Occipital lobe (tissue), 2 donors: ENCODE measurements around the gene GALNT7. TPM values are rescaled to one million over a fixed set of nuclear protein-coding genes. Genes with fewer than 3 reads are reported as not detected.

Experiments used
- DNase-seq: peaks from one replicate; lab custom pipeline; 2025; lab: John Stamatoyannopoulos, UW
- total RNA-seq: library from RNA; depleted of rRNA; stranded (reverse); fragments of >200 nt; gene quantifications from one replicate; pipeline ENCODE4 v1.2.3, GENCODE V29; 2014

Gene GALNT7
- total RNA-seq, 1 donor from 2014 or later, result 17.8 TPM

DNA sequence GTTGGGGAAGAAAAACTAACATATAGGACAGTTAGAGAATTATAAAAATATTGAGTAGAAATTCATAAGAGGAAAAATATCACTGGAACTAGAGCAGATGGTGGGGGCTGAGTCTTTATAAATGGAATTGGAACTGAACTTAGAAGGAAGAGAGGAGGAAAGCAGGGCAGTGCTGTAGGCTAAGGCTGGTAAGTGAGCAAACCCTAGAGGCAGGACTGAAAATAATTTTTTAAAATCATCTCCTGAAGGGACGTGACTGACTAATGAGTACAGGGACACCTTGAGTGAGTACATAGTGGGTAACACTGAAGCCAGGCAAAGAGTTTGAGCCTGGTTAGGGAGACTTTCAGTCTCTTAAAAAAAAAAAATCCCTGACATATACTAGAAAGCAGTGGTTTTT, 63.3 kb downstream of the GALNT7 start:
- no peak for DNase-seq

DNA sequence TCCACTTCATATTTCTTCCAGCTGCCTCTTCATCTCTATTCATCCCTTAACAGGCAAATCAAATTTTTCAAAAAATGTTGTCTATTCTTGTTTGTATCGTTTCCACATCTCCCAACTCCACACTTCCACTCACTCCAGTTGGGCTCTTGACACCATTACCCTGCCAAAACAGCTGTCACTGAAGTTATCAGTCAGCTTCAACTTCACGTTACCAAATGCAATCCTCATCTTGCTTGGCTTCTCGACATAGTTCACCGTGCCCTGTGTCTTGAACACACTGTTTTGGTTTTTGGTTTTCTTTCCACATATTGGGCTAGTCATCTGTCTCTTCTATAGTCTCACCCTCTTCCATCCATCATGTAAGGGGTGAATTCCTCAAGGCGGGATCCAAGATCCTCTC, 65.2 kb downstream of the GALNT7 start:
- no peak for DNase-seq

DNA sequence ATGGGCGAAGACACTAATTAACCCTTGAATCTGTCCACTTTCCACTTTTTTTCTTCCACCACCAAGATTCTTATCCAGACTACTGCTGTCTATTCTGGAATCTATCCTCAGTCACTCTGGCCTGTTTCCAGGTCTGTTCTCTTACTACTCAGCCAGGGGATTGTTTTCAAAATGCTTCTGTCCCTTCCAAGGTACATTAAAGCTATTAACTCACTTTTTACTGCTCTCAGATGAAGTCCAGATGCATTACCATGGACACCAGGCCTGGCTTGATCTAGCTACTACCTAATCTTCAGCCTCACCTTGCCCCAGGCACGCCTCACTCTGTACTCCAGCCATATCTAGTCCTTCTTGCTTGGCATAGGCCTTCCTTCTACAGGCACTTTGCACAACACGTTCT, 66.4 kb downstream of the GALNT7 start:
- DNase-seq, result no peak

DNA sequence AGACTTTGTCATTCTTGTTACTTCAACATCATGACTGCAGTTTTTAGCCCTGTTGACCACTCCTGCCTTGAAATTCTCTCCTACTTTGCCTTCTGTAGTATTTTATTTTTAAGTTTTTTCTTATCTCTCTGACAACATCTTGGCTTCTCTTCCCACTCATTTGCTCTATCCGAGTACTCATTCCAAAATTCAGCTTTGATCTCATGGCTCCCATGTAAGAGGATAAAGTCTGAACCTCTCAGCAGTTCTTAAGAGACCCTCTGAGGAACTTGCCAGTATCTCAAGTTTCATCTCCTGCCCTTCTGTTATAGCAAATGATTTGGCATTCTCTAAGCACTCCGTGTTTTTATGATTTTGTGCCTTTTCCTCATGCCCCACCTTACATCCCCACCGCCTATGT, 67.7 kb downstream of the GALNT7 start:
- DNase-seq, result no peak

DNA sequence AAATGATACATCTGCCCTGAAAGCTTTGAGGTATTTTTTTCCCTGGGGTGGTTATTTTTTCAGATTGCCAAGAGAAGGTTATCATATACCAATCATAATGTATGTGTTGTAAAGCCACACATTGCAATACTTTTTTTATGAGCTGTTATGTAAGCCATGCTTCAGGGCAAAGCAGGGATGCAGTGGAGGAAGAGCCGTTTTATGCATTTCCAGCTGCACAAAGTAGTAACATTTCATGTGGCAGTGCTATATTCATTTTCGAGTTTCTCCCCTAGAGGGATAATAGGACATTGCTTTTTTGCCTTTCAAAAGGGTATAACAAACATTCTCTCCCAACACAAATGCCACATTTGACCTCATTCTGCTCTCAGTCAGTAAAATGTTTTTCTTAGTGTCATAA, 68.5 kb downstream of the GALNT7 start:
- DNase-seq, result no peak

DNA sequence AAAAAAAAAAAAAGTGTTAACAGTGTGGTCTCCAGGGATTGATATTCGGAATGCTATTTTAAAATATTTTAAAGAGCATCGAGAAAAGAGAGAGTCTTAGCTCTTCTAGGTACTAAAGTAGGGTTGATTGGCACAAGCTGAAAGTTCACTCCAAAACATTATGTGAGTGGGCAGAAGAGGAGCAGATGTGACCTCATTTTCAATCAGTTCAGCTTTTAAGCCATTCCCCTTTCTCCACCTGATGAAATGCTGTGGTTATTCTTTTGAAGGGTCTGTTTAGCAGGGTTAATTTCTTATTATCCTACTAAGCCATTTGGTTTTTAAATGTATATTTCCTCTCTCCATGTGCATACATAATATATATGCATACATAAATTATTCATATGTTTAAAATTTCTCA, 69.2 kb downstream of the GALNT7 start:
- DNase-seq, result no peak

DNA sequence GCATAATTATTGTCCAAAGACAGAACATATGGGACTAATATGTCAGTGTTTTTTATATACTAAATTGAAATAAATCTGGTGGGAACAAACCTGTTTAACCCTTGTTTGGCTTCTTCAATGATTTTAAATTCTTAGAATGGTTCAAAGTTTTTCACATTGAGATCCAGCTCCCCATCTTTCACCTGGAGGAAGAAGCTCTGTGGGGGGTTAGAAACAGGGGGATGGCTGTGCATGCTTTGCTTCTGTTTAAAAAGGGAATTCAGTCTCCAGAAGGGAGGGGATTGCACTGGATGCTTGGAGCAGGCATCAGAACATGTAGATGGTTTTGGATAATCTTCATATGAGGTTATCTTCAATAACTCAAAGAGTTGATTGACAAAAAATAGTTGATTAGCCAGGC, 72.1 kb downstream of the GALNT7 start:
- no peak for DNase-seq

DNA sequence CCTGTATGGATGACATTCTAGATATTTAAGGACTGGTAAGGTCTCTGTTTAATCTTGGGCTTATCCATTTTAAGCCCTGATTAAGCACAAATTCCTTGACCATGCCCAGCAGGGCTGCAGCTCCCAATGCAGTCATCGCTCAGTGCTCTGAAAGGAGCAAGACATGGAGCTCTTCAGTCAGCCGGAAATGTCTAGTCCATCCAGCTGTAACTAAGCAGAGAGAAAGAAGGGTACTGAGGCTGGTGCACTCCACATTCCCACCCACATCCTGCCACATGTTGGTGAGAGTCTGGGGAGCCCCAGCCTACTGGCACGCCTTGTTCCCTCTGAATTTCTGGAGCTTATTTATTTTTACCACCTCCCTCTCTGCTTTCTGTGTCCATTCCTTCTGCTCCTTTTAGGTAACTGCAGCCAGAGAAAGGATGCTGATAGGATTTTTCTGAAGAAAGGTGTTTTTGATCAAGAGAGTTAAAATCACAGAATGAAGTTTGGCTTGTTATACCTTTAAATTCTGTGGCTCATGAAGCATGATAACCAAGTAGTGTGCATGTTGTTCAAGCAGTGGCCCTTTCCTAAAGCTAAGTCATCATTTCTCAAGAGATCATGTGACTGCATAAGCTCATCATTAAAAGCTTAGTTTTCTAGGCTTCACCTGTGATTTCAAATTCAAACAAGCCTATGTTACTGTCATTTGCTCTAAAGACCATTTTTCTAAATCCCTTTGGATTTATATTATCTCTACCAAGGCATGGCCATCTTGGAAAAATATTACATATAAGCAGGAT, 74.0 kb downstream of the GALNT7 start:
- DNase-seq, result no peak

DNA sequence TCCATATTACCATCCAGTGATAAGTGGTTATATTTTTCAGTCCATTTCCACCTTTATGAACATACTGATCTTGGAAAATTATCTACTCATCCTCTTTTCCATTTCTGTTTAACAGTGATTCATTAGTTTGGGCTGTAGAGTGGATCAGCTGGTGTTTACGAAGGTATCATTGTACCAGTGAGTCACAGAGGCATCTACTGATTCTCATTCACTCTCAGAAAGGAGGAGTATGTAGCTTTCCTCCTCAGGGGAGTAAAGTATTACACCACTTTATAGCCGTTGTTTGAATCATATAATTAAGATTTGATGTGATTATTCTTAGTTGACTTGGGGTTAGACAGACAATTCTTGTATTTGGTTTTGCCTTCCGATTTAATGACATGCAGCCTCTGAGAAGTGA, 74.7 kb downstream of the GALNT7 start:
- DNase-seq, result no peak

DNA sequence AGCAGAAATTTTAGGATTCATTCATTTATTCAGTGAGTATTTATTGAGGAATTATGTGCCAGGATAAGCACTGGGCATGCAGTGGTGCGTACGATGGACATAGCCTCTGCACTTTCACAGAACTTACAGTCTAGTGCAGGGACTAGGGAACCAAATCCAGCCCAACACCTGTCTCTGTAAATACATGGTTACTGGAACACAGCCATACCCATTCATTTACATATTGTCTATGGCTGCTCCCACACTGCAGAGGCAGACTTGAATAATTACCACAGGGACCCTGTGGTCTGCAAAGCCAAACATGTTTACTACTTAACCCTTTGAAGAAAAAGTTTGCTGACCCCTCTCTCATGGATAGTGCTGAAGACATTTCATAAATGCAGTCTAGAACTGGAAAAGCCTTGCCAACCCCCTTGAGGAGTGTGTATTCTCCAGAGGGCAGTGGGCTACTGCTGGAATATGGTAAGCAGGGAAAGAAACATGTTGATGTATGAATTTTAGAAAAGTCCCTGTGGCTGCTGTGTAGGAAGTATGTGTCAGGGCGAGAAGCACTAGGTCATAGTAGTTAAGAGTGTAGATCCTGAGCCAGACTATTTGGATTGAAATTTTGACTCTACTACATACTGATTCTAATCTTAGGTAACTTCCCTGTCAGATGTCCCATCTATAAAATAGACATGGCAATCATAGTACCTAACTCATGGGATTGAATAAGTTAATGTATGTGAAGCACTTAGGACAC, 75.5 kb downstream of the GALNT7 start:
- no peak for DNase-seq

DNA sequence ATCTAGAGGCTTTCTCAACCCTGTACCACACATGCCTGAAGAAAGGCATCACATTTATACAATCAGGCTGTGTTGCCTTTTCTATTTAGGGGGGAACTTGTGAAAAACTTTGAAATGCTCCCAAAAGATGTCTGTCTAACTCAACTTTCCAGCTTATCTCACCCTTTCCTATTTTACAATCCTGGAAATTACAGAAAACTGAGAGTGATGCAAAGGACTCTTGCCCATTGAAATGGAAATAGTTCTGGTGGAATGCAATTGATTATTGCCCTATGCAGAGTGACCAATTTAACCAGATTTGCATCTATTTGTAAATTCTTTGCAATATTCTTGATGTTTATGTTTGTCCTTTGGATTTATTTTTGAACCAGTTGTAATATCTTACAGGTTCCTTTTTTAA, 77.3 kb downstream of the GALNT7 start:
- no peak for DNase-seq

DNA sequence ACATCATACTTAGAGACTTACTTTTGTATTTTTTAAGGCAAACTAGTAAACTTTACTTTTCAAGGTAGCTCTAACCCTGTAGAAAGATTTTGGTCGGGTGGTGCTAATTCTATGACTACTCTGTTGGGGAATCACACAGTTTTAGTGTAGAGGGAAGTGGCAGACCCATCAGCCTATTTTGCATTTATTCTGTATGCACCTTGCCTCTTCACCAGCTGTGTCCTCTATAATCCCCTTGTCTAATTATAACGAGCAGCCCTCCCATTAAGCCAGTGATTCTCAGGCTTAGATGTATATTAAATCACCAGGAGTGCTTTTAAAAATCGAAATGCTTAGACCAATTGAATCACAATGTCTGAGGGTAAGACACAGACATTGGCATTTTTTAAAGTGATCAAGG, 78.1 kb downstream of the GALNT7 start:
- DNase-seq, result no peak

DNA sequence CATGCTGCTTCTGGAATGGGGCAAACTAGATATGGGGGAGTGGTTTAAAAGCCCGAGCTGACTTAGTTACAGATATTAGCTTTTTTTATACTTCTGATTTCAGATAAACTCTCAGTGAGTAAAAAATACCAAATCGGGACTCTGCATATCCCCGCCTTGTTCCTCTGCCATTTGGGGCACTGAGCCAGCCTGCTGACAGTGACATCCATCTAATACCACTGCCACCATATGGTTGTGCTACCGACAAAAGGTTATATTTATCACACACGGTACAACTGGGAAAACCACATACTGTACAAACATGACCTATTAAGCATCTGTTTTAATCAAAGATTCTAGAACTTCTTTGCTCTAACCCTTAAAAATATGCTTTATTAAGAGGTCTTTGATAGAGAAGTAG, 78.7 kb downstream of the GALNT7 start:
- DNase-seq, result no peak

DNA sequence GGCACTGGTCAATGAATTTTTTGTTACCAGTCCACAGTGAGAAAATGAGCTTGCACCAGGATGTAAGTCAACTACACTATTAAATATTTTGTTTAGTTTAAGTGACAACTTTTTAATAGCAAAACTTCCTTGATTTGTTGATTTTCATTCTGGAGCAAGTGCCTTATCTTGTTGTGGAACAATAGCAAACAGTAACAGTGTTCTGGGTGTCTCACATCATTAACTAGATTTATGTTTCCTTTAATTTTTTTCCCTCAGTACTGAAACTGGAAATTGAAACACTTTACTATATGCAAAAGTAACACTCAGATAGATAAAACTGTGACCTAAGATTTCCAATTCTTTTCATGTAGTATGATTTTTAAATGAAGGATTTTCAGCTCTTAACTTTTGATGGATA, 80.1 kb downstream of the GALNT7 start:
- no peak for DNase-seq

DNA sequence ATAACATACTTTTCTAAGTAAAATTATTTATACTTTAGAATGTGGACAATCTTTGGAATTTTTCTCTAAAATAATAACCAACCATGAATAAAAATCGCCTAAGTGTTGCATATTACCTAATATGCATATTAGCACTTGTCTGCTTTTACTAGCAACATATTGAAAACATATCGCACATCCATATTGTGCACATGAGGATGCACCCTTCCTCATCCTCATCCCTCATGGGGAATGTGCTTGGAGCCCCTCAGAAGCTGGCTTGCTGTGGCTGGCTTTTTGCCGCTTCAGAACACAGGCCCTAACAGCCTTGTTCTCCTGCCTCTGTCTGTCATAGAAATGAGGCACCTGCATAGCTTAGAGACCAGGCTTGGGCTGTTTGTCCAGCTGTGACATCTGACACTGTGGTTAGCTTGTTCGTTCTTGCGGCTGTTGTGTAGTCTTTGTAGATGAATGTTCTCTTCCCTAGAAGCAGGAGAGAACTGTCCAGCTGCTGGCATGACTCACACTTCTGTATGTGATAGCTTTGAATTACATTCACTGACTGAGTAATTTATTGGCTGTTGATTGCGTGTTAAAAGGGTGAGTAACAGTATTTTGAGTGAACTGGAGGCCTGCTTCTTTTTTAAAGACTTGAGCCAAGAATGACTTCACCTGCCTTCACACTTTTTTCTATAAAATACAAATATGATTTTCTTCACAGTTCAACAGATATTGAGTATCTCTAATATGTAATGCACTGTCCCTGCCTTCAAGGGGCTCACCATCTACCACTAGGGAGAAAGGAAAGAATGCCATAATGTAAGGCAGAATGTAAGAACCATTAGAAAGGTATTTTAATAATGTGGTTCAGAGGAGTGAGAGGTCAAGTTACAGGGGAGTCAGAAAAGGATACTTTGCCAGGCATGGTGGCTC, 83.7 kb downstream of the GALNT7 start:
- DNase-seq, result peak; percentile 53

DNA sequence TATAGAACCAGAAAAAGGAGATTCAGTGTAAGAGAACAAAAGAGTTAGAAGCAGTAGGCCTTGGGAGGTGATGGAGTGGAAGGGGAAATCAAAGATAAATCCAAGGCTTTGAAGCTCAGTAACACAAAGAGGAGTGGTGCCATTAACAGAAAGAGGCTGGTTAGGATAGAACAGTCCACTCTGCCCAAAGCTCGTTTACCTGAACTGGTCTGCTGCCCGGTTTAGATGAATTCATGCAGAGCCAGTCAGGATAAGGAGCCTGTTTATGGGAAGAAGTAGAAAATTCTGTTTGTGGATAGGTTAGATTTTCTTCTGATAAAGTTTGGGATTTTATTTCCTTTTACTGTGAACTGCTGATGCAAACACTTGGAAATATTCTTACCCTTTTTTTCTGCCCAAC, 85.0 kb downstream of the GALNT7 start:
- no peak for DNase-seq

DNA sequence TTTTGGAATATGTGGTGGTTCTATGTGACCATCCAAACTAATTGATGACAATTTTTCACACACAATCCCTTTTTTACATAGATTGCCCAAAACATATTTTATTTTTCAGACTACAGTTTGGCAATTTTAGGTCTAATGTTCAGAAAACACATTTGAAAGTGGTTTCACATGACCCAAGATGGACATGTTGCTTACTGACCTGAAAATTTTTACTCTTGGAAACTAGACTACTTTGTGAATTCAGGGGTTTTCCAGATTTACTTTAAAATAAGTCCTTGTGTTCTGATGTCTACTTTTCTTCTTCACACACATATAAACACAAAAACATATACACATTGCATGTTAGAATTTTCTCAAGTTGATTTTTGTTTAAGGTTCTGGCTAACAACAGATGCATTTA, 86.0 kb downstream of the GALNT7 start:
- DNase-seq, result no peak

DNA sequence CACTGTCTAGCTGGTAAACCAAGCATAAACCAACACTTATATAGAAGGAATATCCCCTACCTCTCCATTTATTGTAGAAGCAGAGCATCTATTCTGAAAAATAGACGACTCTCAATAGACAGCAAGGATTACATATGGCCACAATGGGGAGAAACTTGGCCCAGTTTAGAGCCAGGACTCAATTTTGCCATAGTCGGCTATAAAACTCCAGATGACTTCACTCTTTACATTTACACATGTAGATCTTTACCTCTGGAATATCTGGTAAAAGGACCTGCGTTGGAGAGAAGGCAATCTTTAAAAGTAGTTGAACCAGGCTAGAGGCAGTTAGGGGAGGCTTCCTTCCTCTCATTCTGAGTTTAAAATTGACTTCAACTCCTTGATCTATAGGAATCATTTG, 88.2 kb downstream of the GALNT7 start:
- DNase-seq, result no peak

DNA sequence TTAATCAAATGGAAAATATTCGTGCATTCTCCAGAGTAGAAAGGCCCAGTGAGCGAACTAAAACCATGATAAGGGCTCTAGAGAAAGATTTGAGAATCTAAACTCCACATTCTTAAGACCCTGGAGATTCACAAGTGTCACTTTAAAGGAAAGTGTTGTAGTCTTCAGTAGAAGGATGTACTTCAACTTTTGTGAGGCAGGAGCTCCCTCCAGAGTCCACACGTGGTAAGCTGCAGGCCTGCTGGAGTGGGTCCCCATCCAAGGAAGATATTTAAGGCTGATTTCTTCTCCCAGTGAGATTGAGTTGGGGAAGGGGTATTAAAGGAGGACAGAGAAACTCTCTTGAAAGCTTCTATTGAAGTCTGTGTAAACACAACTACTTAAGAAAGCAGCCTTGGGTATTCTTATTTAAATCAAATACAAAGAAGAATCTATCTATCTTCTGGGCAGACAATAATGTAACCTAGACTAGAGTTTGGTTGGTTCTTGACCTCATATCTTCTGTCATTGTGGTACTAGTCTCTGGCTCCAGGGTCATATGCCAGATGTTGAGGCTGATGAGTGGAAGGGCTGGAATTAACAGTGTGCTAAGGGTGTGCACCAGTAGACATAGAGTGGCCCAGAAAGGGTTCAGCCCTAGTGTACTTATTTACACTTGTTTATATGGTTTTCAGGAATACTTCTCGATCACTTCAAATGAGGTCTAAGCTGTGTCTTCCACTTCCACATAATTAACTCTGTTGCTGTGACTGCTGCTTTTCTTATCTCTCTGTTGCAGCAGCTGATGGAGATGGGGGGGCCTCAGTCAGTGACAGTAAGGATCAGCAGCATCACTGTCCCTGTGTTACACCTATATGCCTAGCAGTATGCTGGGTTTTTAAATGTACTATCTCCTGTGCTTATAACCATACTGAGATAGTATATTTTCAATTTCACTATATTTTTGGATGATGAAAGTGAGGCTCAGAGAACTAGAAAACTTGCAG, 89.4 kb downstream of the GALNT7 start:
- DNase-seq, result peak; percentile 47

DNA sequence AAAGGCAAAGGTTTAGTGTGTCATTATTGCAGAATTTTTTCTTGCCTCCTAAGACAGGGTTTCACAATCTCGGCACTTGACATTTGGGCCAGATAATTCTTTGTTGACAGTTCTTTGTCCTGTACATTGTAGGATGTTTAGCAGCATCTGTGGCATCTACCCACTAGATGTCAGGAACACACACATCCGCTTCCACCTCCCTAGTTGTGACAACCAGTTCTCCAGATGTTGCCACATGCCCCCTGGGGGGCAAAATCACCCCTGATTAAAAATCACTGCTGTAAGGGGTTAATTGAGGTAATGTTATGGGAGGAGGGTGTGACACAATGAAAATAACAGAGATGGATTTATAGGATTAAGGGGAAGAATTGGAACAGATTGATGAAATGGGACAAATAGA, 90.3 kb downstream of the GALNT7 start:
- no peak for DNase-seq

DNA sequence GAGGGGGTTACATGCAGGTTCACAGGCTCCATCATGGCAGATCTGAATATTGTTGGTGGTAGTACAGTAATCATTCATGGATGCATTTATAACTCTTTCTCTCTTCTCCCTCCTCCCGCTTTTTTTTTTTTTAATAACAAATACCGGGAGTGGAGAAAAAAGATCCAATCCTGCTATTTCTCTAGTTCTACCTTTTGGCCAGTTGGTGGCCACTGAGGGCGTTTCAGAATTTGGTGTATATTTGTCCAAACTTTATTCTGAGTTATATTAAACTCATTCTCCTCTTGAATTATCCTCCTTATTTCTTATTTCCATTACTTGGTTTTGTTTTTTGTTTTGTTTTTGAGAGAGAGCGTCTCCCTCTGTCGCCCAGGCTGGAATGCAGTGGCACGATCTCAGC, 90.7 kb downstream of the GALNT7 start:
- DNase-seq, result no peak
